PC-9 (cell line): ENCODE results near the gene NPM3.

ENCODE experiments used
- CTCF ChIP-seq: fragments of 200-600 bp; sonication (generic); conservative IDR thresholded peaks from 2 replicates; pipeline ENCODE4 v1.6.1; 2017; ENCODE audit warnings: mixed run types, antibody characterized with exemption, mild to moderate bottlenecking, moderate library complexity
- EZH2 ChIP-seq: fragments of 200-600 bp; sonication (generic); IDR thresholded peaks from 2 replicates; pipeline ENCODE4 v1.8.0; 2017; ENCODE audit warnings: antibody characterized with exemption, low read depth

- no peak for TF ChIP-seq CTCF
- no peak for TF ChIP-seq EZH2
Measured at GRCh38 chr10:101776161-101776817, 7.0 kb downstream of the NPM3 start.
